ENCODE measurements around the gene EVA1A. TPM values are rescaled to one million over a fixed set of nuclear protein-coding genes. Genes with fewer than 3 reads are reported as not detected.

EVA1A gene
- polyA plus RNA-seq, 3 donors = not detected

DNA sequence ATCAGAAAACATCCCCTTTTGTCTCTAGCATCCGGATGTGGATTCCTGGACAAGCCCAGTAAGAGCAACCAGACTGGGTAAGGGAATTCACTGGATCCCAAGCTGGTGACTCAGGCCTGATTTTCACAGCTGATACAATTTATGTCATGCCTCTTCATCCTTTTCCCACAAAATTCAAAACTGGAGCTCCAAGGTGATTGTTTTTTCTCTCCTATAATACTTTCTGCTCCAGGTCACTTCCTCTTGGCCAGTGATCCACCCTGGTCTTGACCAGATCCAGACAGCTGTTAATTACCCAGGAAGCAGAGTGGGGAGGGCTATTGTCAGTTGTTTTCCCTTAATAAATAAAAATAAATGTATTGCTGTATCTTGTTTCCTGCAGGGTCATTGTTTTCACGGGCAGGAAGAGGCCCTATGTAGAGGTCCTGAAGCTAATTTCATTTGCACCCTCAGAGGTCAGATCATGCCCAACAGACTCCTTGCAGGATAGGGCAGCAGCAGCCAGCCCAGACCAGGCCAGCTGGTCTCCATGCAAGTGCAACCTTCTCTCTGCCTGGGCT lies 57.6 kb downstream of the EVA1A start:
- H3K4me3 Mint-ChIP-seq = no peak overlapping the region
- H4K20me1 ChIP-seq (ENCODE audit: insufficient read depth, low read length) = no peaks in the 10 kb centered on the region
- H3K9me3 Mint-ChIP-seq = peaks cover 0 to 6% (median 4%) of the 10 kb centered on the region in 7 donors
- no peak overlapping the region for H3K27ac ChIP-seq (ENCODE audit: low read depth in 1 of 2, low read length in 2 of 2)
- H3K27me3 Mint-ChIP-seq (ENCODE audit: low read depth in 3 of 3) = peaks cover 1 to 5% (median 2%) of the 10 kb centered on the region in 3 donors
- no peak overlapping the region for H3K27ac Mint-ChIP-seq
- H3K79me2 ChIP-seq (ENCODE audit: insufficient read depth, low read length) = no peaks in the 10 kb centered on the region
- 40% methylated on average over 2 of the region's 2 CpGs for WGBS (ENCODE audit: insufficient coverage)
- H3K9ac ChIP-seq (ENCODE audit: insufficient read depth, low read length, poor library complexity, severe bottlenecking) = no peak overlapping the region
- no peak for TF ChIP-seq CTCF (IDR thresholded peaks at IDR 0.05)
- no peak for DNase-seq
- no peaks in the 10 kb centered on the region for H3K27me3 ChIP-seq (ENCODE audit: control insufficient read depth in 2 of 2, insufficient read depth in 2 of 2, low read length in 2 of 2)
- no peaks in the 10 kb centered on the region for H3K4me1 Mint-ChIP-seq
- H3K9me3 ChIP-seq (replicated peaks in 1 of 2; ENCODE audit: control insufficient read depth in 1 of 2, insufficient read depth in 1 of 2, low read length in 2 of 2) = peaks cover under 1 to 6% of the 10 kb centered on the region in 2 donors
- no peaks in the 10 kb centered on the region for H3K36me3 ChIP-seq (replicated peaks in 1 of 2; ENCODE audit: control insufficient read depth in 1 of 2, insufficient read depth in 2 of 2, low read length in 2 of 2)
- H3K4me2 ChIP-seq (replicated peaks; ENCODE audit: extremely low read depth, low read length, poor library complexity, severe bottlenecking) = no peak overlapping the region
- H2AFZ ChIP-seq (ENCODE audit: insufficient read depth, low read depth, low read length, poor library complexity, severe bottlenecking) = no peak overlapping the region
- no peak overlapping the region for H3K4me3 ChIP-seq (replicated peaks in 1 of 3; ENCODE audit: low read depth in 2 of 3, low read length in 3 of 3)
- no peaks in the 10 kb centered on the region for H3K36me3 Mint-ChIP-seq
- no peaks in the 10 kb centered on the region for H3K4me1 ChIP-seq (ENCODE audit: control insufficient read depth in 1 of 2, insufficient read depth in 2 of 2, low read length in 2 of 2)
- intact Hi-C loops (cut with micrococcal nuclease) = no loop called here

- Histone ChIP-seq H4K20me1 (ENCODE audit: insufficient read depth, low read length) (no peaks in the 10 kb centered on the region), H3K4me3 (replicated peaks in 1 of 3; ENCODE audit: low read depth in 2 of 3, low read length in 3 of 3) (no peak overlapping the region), H3K27ac (ENCODE audit: low read depth in 1 of 2, low read length in 2 of 2) (no peak overlapping the region), H3K9me3 (replicated peaks in 1 of 2; ENCODE audit: control insufficient read depth in 1 of 2, insufficient read depth in 1 of 2, low read length in 2 of 2) (no peaks in the 10 kb centered on the region), H3K79me2 (ENCODE audit: insufficient read depth, low read length) (no peaks in the 10 kb centered on the region), H3K27me3 (ENCODE audit: control insufficient read depth in 2 of 2, insufficient read depth in 2 of 2, low read length in 2 of 2) (no peaks in the 10 kb centered on the region), H3K4me1 (ENCODE audit: control insufficient read depth in 1 of 2, insufficient read depth in 2 of 2, low read length in 2 of 2) (no peaks in the 10 kb centered on the region), H3K9ac (ENCODE audit: insufficient read depth, low read length, poor library complexity, severe bottlenecking) (no peak overlapping the region), H2AFZ (ENCODE audit: insufficient read depth, low read depth, low read length, poor library complexity, severe bottlenecking) (no peak overlapping the region), H3K4me2 (replicated peaks; ENCODE audit: extremely low read depth, low read length, poor library complexity, severe bottlenecking) (no peak overlapping the region), H3K36me3 (replicated peaks in 1 of 2; ENCODE audit: control insufficient read depth in 1 of 2, insufficient read depth in 2 of 2, low read length in 2 of 2) (no peaks in the 10 kb centered on the region)
- no peaks in the 10 kb centered on the region for H3K4me1 Mint-ChIP-seq
- 70% methylated on average over 1 of the region's 2 CpGs for WGBS (ENCODE audit: insufficient coverage)
- intact Hi-C loops (cut with micrococcal nuclease) = no loop called here
- peaks cover 0 to 6% (median 0%) of the 10 kb centered on the region in 7 donors for H3K9me3 Mint-ChIP-seq
- H3K27ac Mint-ChIP-seq = no peak overlapping the region
- no peak for TF ChIP-seq CTCF (IDR thresholded peaks at IDR 0.05)
- no peak for DNase-seq
- no peak overlapping the region for H3K4me3 Mint-ChIP-seq
- H3K27me3 Mint-ChIP-seq (ENCODE audit: low read depth in 3 of 3) = peaks cover 2 to 5% (median 5%) of the 10 kb centered on the region in 3 donors
- H3K36me3 Mint-ChIP-seq = no peaks in the 10 kb centered on the region
Measured at GRCh38 chr2:75500633-75501032, 60.1 kb downstream of the EVA1A start.

Measured in CD14-positive monocyte (primary cell).